GM23248 (cell line): ENCODE results near the gene RNU5D-1.

Experiments
- EZH2 ChIP-seq: fragments of 200-600 bp; sonication (generic); IDR thresholded peaks from 2 replicates; pipeline ENCODE4 v1.6.1; 2018; ENCODE audit warnings: antibody characterized with exemption, mild to moderate bottlenecking; ENCODE audit not compliant: insufficient read depth, poor library complexity, severe bottlenecking
- EZH2phosphoT487 ChIP-seq: fragments of 200-600 bp; sonication (generic); IDR thresholded peaks from 2 replicates; pipeline ENCODE4 v1.6.1; 2018; ENCODE audit warnings: antibody characterized with exemption, moderate library complexity, mild to moderate bottlenecking, low read depth; ENCODE audit not compliant: insufficient read depth

GRCh38 chr1:44705938-44706337 is 25.0 kb downstream of the RNU5D-1 start:
- TF ChIP-seq EZH2 (no peak), EZH2phosphoT487 (no peak)
